ENCODE results near the gene MBNL1.
"Not testable (repeated sequence)": the region's sequence is repeated elsewhere in the genome, so short reads cannot be mapped to it uniquely, and the experiment has no call there.

Gene MBNL1

GRCh38 chr3:152334761-152335160, 66.0 kb downstream of the MBNL1 start:
- DNase-seq (ENCODE audit: low read depth) = no peak
- TF ChIP-seq CTCF (IDR thresholded peaks at IDR 0.05; ENCODE audit: low read depth, low read length, missing control alignments) = no peak
- H3K4me3 ChIP-seq (ENCODE audit: low read depth, low read length) = no peak overlapping the region

- no peak for TF ChIP-seq CTCF (IDR thresholded peaks at IDR 0.05; ENCODE audit: low read depth, low read length, missing control alignments)
- no peak overlapping the region for H3K4me3 ChIP-seq (ENCODE audit: low read depth, low read length)
- DNase-seq (ENCODE audit: low read depth) = no peak
These were observed 66.5 kb downstream of the MBNL1 start for GRCh38 chr3:152335273-152335672.

- H3K4me3 ChIP-seq (ENCODE audit: low read depth, low read length); DNase-seq (ENCODE audit: low read depth): not testable (repeated sequence)
These were observed 68.6 kb downstream of the MBNL1 start for GRCh38 chr3:152337337-152337736.

GRCh38 chr3:152338159-152338720, 69.5 kb downstream of the MBNL1 start:
- H3K4me3 ChIP-seq (ENCODE audit: low read depth, low read length) = no peak overlapping the region
- no peak for DNase-seq (ENCODE audit: low read depth)
- no peak for TF ChIP-seq CTCF (IDR thresholded peaks at IDR 0.05; ENCODE audit: low read depth, low read length, missing control alignments)

- TF ChIP-seq CTCF (IDR thresholded peaks at IDR 0.05; ENCODE audit: low read depth, low read length, missing control alignments) = no peak
- H3K4me3 ChIP-seq (ENCODE audit: low read depth, low read length) = no peak overlapping the region
- no peak for DNase-seq (ENCODE audit: low read depth)
These were observed 71.3 kb downstream of the MBNL1 start for GRCh38 chr3:152339881-152340505.

GRCh38 chr3:152345233-152345632, 76.5 kb downstream of the MBNL1 start:
- DNase-seq (ENCODE audit: low read depth) = no peak
- no peak overlapping the region for H3K4me3 ChIP-seq (ENCODE audit: low read depth, low read length)
- no peak for TF ChIP-seq CTCF (IDR thresholded peaks at IDR 0.05; ENCODE audit: low read depth, low read length, missing control alignments)

GRCh38 chr3:152346058-152346457, 77.3 kb downstream of the MBNL1 start:
- H3K4me3 ChIP-seq (ENCODE audit: low read depth, low read length) = no peak overlapping the region
- no peak for TF ChIP-seq CTCF (IDR thresholded peaks at IDR 0.05; ENCODE audit: low read depth, low read length, missing control alignments)
- no peak for DNase-seq (ENCODE audit: low read depth)

All from GM12864 (cell line).